Measurements from ENCODE around the gene SMARCA4.

The SMARCA4 gene

GRCh38 chr19:11017275-11018035 lies 56.6 kb downstream of the SMARCA4 start:
- DNase-seq = no peak

GRCh38 chr19:11018179-11018578 lies 57.3 kb downstream of the SMARCA4 start:
- DNase-seq = no peak

GRCh38 chr19:11018763-11019162 lies 57.9 kb downstream of the SMARCA4 start:
- DNase-seq = no peak

- DNase-seq = no peak
Observed at GRCh38 chr19:11019262-11019661, 58.4 kb downstream of the SMARCA4 start.

- no peak for DNase-seq
Observed at GRCh38 chr19:11019824-11020223, 59.0 kb downstream of the SMARCA4 start.

- DNase-seq = no peak
Observed at GRCh38 chr19:11020423-11020822, 59.6 kb downstream of the SMARCA4 start.

- no peak for DNase-seq
Observed at GRCh38 chr19:11020982-11021759, 60.3 kb downstream of the SMARCA4 start.

- no peak for DNase-seq
Observed at GRCh38 chr19:11021760-11022144, 60.9 kb downstream of the SMARCA4 start.

GRCh38 chr19:11023016-11023415 lies 62.2 kb downstream of the SMARCA4 start:
- DNase-seq = no peak

- DNase-seq = no peak
Observed at GRCh38 chr19:11023710-11024109, 62.9 kb downstream of the SMARCA4 start.

- no peak for DNase-seq
Observed at GRCh38 chr19:11024259-11024658, 63.4 kb downstream of the SMARCA4 start.

GRCh38 chr19:11025006-11025405 lies 64.2 kb downstream of the SMARCA4 start:
- no peak for DNase-seq

GRCh38 chr19:11025445-11025844 lies 64.6 kb downstream of the SMARCA4 start:
- no peak for DNase-seq

- no peak for DNase-seq
Observed at GRCh38 chr19:11025997-11026396, 65.2 kb downstream of the SMARCA4 start.

GRCh38 chr19:11027381-11027780 lies 66.6 kb downstream of the SMARCA4 start:
- DNase-seq = no peak

- no peak for DNase-seq
Observed at GRCh38 chr19:11028146-11028545, 67.3 kb downstream of the SMARCA4 start.

- no peak for DNase-seq
Observed at GRCh38 chr19:11031421-11032070, 70.7 kb downstream of the SMARCA4 start.

GRCh38 chr19:11033251-11033650 lies 72.4 kb downstream of the SMARCA4 start:
- no peak for DNase-seq

GRCh38 chr19:11033763-11034162 lies 72.9 kb downstream of the SMARCA4 start:
- no peak for DNase-seq

- no peak for DNase-seq
Observed at GRCh38 chr19:11034449-11035213, 73.8 kb downstream of the SMARCA4 start.

- peak; percentile 89 for DNase-seq
Observed at GRCh38 chr19:11035441-11036377, 74.9 kb downstream of the SMARCA4 start.

GRCh38 chr19:11038511-11038910 lies 77.7 kb downstream of the SMARCA4 start:
- DNase-seq = no peak

All from DMS 273 treated with DMSO at 0.1 percent for 48 hours (cell line).